Esophagus muscularis mucosa (tissue), 3 donors: ENCODE results near the gene ARHGAP24.

ENCODE experiments used
- POLR2AphosphoS5 ChIP-seq, 2 donors: sonication (generic); formaldehyde crosslinking; IDR thresholded peaks; one replicate each; pipeline ENCODE4 v1.6.1; 2017; ENCODE audit warnings: antibody characterized with exemption in 2 of 2
- TF ChIP-seq, protein P1 (sequence below), 3 experiments: fragments of 200-600 bp in 2 of 3; fragments of 450-650 bp in 1 of 3; sonication (generic) in 2 of 3; IDR thresholded peaks; one replicate each; pipeline ENCODE4 v1.5.1; 2017 to 2019; ENCODE audit warnings: antibody characterized with exemption in 3 of 3, mild to moderate bottlenecking in 2 of 3, moderate library complexity in 1 of 3

DNA sequence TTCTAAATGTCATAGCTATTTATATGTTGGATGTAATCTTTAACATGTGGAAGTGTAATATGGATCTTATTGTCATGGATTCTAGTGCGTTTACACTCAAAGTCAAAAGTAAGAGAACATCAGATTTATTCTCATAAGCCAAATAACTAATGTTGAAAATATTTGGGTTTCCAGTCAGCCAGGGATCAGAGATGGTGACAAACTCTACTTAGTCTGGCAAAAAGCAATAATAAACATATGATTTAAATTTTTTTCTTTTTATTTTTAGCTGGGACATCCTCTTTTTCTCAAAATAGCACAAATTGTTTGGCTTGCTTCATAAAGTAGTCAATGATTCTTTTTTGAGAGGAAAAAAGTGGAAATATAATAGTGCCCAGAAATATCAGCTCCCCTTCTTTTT is 392.3 kb downstream of the ARHGAP24 start:
- TF ChIP-seq, protein P1, sequence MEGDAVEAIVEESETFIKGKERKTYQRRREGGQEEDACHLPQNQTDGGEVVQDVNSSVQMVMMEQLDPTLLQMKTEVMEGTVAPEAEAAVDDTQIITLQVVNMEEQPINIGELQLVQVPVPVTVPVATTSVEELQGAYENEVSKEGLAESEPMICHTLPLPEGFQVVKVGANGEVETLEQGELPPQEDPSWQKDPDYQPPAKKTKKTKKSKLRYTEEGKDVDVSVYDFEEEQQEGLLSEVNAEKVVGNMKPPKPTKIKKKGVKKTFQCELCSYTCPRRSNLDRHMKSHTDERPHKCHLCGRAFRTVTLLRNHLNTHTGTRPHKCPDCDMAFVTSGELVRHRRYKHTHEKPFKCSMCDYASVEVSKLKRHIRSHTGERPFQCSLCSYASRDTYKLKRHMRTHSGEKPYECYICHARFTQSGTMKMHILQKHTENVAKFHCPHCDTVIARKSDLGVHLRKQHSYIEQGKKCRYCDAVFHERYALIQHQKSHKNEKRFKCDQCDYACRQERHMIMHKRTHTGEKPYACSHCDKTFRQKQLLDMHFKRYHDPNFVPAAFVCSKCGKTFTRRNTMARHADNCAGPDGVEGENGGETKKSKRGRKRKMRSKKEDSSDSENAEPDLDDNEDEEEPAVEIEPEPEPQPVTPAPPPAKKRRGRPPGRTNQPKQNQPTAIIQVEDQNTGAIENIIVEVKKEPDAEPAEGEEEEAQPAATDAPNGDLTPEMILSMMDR (IDR thresholded peaks at IDR 0.05) = no peak
- no peak for TF ChIP-seq POLR2AphosphoS5 (IDR thresholded peaks at IDR 0.05)
